GM19463 (cell line): ENCODE measurements around the gene MIGA2.
A peak's percentile ranks its signal among the peaks of the same experiment; 100 is the strongest.

Source experiments
- ATAC-seq: cut with Tn5 transposase; IDR thresholded peaks from one replicate; pipeline ENCODE4 v1.9.1; 2021; ENCODE audit warnings: mild to moderate bottlenecking, moderate library complexity; ENCODE audit not compliant: unreplicated experiment

MIGA2 gene

DNA sequence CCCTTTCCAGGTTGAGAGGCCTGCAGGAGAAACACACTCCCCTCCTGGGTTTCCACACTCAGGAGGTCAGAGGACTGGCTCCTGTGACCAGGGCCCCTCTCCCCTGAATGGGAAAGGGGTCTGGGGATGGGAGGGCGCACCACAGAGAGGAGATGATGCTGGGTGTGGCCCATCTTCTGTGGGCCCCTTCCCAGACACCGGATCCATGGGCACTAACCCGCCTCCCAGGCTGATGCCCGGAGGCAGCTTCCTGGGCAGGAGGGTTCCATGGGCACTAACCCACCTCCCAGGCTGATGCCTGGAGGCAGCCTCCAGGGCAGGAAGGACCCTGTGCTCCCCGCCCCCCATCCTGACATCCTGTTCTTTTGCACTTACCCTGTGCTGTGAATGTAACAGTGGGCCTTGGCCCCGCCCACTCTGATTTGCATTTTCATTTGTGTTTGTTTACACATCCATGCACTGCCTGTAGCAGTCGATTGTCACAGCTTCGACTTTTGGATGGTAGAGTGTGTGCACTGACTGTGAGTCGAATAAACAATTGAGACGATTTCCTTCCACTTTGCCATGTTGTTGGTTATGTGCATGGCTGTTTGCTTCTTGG lies 35.2 kb downstream of the MIGA2 start:
- no peak for ATAC-seq

DNA sequence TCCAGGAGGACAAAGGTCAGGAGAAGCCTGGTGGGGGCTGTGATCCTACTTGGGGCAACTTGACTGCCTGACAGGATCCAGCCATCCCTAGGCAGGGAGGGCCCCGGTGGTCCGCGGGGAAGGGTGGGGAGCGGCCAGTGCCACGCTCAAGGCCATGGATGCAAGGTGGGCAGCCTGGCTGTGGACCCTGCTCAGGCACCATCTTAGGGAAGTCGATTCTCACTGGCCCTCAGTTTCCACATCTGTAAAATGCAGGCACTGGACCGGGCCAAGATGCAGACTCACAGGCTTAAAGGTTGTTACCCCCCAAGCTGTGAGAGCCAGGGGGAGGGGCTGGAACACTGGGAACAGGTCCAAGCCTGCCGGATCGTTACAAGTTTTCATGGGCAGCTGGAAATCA lies 35.7 kb downstream of the MIGA2 start:
- no peak for ATAC-seq

DNA sequence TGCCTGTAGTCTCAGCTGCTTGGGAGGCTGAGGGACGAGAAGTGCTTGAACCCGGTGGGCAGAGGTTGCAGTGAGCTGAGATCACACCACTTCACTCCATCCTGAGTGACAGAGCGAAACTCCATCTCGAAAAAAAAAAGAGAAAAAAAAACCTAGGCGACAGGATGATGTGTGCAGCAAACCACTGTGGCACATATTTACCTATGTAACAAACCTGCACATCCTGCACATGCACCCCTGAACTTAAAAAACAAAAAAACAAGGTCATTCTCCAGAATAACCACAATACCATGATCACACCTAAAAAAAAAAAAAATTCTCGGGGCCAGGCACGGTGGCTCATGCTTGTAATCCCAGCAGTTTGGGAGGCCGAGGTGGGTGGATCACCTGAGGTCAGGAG lies 37.0 kb downstream of the MIGA2 start:
- no peak for ATAC-seq

DNA sequence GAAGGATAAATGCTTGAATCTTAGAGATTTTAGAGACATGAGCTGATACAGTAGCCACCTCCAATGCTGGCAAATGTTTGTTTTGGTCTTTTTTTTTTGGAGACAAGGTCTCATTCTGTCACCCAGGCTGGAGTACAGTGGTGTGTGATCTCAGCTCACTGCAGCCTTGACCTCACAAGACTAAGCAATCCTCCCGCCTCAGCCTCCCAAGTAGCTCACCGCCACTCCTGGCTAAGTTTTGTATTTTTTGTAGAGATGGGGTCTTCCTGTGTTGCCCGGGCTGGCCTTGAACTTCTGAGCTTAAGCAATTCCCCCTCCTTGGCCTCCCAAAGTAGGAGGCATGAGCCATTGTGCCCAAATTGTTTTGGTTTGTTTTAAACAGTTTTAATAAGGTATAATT lies 37.7 kb downstream of the MIGA2 start:
- no peak for ATAC-seq

DNA sequence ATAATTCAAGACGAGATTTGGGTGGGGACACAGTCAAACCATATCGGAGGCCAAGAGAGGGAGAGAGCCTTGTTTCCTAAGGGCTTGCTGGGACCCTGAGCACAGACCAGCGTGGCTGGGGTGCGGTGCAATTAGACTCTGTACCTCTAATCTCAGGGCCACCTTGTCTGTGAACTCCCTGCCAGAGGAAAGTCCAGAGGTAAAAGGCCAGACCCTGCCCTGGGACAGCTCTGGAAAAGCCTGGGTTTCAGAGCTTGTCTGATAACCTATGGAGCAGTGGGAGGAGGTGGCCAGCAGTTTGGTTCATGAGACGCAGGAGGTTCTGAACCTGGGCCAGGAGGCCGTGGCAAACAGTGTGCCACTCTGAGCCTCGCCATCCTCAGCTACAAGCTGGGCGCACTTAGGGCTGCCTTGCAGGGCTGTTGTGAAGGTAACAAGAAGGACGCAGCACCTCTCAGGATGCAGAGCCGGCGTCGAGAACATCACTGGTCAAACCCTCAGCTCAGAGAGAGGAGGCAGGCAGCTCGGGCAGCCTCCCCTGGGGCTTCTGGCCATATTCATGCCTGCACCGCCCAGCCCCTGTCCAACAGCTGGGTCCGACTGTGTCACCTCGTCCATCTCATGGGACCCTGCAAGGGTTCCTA lies 39.7 kb downstream of the MIGA2 start:
- no peak for ATAC-seq

DNA sequence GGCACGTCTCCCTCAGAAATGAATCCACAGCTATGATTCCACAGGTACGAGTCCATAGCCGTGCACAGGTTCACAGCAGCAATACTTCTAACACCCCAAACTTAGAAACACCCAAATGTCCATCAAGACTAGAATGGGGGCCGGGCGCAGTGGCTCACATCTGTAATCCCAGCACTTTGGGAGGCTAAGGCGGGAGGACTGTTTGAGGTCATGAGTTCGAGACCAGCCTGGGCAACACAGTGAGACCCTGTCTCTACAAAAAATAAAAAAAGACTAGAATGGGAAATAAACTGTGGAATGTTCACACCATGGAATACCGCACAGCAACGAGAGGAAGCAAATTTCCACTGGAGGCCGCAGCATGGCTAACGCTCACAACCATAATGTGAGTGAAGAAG lies 40.2 kb downstream of the MIGA2 start:
- no peak for ATAC-seq

DNA sequence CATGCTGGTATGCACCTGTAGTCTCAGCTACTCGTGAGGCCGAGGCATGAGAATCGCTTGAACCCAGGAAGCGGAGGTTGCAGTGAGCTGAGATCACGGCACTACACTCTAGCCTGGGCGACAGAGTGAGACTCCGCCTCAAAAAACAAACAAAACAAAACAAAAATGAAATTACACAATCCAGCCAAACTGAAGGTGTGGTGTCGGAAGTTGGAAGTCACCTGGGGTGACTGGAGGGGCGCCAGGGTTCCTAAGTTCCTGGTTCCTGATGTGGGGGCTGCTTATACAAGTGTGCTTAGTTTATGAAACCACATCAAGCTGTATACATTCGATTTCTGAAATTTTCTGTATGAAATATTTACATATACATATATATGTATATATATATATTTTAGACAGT lies 40.8 kb downstream of the MIGA2 start:
- ATAC-seq, result no peak

DNA sequence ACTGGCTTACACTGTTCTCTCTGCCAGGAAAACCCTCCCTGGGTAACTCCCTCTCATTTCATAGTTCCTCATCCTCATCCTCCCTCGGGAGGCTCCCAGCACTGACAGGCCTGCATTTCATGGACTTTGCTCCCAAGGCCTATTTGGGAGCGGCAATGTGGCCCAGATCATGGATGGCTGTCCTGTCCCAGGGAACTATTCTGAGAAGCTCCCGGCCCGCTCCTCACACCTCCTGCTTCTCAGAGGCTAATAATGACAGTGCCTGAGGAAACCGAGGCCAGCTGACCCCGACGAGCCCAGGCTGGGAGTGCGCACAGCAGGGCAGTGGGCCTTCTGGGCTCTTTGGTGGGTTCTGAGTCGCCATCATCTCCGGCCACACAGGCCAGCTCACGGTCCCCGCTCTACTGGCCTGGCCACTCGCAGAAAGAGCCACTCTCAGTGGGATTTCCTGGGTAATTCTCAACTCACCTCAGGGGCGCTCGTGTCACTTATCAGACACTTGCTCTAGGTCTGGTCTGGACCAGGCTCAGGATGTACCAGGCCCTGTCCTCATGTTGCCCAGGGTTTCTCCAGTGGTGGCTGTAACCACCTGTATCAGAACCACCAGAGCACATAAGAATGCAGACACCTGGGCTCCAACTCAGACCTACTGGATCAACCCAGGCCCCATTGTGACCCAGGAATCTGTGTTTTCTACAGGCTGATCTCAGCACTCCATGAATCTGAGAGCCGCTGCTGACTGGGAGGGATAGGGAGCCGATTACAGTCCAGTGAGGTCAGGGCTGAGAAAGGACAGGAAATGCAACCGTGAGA lies 42.5 kb downstream of the MIGA2 start:
- ATAC-seq, result no peak

DNA sequence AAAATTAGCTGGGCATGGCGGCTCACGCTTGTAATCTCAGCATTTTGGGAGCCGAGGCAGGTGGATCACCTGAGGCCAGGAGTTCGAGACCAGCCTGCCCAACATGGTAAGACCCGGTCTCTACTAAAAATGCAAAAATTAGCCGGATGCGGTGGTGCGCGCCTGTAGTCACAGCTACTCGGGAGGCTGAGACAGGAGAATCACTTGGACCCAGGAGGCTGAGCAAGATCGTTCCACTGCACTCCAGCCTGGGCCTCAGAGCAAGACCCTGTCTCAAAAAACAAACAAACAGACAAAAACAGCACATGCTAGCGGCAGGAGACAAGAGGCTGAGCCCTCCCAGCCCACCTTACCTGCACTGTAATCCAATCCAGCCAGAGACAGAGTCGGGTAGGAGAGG lies 43.4 kb downstream of the MIGA2 start:
- ATAC-seq, result no peak

DNA sequence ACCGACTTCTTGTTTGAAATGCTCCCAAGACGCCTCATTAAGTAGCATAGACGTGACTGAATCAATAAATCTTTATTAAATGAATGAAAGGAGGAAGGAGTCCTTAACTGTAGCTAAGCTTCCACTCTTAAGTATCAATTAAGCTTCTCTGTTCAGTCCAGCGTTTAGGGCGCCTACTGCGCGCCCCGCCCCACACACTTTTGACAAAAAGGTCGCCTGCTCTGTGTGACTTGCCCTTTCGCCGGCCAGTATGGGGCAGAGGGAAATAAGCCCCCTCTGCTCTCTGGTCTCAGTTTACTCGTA lies 43.8 kb downstream of the MIGA2 start:
- no peak for ATAC-seq

DNA sequence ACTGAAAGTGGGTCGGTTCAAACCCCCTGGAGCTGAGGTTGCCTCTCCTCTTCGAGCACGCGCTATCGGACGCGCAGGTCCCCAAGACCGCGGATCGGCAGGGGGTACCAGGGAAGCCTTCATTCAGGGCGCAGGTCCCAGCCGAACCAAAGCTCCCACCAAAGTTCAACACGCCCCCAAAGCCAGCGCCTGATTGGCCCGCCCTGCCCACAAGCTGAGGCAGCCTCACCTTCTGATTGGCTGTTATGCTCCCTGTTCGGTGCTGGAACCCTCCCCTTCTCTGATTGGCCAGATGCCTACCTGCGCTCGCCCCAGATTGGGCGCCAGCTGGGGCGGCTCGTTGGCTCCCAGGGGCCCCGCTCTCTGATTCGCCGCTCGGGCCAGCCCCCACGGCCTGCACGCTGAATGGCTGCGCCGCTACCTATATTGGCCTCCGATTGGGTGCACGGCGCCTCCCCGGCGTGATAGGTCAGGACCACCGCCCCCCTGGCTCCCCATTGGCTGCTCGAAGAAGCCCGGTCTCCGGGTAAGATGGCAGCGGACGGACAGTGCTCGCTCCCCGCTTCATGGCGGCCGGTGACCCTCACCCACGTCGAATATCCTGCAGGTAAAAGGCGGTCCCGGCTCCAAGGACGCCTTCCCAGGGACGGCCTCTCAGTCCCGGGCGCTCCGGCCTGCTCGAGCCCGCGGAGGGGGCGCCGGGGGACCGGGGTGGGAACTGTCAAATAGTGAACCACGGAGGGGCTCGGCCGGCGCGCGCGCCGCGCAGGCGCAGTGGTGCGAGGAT lies 44.4 kb downstream of the MIGA2 start, which contains the start of gene DOLPP1:
TSS of gene DOLPP1 (plus strand) at position 511 of the 787 bp plus-strand sequence. CDS start at position 532, 21 bp downstream.
- ATAC-seq, result peak; percentile 92

DNA sequence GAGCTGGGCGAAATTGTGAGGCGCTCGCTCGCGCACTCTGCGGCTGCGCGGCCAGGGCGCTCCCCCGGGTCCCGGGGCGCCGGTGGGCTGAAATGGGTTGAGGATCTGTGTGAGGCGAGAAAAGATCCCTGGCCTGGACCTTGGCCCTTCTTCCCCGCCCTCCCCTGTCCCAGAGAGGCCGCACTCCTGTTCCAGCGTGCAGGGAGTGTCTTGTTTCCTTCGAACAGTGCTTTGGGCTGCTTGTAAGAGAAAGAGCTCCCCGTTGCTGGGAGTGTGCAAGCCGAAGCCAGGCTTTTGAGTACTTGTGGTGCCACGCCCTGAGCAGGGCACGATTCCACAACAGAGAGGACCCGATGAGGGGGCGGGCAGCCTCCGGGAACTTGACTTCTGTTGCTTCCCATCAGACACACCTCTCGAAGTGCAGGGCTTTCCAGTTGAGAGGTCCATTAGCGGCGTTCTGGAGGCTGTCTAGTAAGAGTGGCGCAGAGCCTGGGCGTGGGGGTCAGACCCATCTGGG lies 45.0 kb downstream of the MIGA2 start:
- ATAC-seq, result no peak

DNA sequence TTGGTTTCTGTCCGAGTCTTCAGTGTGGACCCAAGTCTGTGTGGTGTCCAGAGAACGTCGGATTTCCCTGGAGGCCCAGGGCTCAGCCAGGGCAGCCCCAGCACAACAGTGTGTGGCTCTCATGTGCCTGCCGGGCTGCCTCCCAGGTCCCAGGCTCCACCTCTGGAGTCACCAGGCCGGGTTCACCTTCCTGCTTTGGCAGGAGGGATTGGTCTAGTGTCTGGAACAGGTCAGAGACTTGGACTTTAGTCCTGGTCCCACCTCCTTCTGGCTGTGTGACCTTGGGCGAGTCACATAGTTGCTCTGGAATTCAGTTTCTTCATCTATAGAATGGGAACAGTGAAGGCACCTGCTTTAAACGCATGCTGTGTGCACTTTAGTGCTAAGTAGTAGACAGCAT lies 47.7 kb downstream of the MIGA2 start:
- no peak for ATAC-seq

DNA sequence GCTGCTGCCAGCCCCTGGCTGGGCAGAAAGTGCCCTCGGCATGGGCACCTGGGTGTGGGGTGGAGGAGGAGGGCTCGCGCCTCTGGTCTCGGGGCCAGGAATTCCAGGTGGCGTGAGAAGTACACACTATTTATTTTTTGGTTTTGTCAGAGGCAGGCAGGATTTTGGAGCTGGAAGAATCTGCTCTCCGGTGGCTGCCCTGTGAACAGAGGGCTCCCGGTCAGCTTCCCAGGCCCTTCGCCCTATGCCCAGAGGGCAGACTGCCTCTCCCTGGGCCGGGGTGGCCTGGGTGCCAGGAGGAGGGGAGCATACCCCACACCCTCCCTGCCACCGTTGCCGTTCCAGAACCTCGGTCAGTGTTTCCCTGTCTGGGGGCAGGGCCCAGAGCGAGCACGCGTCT lies 52.8 kb downstream of the MIGA2 start:
- no peak for ATAC-seq

DNA sequence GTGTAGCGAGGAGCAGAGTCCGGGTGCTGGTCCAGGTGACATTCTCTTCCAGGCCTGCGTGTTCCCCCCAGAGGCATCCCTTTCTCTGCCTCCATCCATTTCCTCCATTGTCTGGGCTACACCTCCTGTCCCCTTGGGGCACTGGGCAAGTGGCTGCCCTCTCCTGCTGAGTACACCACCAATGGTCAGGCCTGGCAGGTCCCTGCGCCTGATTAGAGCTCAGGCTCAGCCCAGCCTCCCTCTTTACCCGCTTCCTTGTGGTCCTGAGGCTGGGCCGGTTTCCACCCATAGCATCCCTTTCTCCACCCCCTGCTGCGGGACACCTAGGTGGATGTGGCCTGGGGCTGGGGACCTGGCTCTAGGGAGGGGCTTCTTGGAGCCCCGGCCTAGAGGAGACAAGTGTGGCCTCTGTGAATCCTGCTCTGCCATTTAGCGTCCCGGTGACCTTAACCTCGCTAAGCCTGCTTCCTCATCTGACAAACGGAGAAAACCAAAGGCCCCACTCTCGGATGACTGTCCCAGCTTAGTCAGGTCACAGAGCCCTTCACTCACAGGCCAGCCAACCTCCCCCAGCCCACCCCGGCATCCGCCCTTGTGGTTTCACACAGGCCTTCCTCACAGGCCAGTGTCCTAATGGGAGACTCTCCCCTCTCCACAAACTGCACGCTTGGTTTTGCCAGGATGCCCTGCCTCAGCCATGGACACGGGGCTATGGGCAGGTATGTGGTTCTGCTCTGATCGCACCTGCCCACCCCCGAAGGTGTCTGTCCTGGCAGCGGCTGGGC lies 57.4 kb downstream of the MIGA2 start:
- ATAC-seq, result no peak

DNA sequence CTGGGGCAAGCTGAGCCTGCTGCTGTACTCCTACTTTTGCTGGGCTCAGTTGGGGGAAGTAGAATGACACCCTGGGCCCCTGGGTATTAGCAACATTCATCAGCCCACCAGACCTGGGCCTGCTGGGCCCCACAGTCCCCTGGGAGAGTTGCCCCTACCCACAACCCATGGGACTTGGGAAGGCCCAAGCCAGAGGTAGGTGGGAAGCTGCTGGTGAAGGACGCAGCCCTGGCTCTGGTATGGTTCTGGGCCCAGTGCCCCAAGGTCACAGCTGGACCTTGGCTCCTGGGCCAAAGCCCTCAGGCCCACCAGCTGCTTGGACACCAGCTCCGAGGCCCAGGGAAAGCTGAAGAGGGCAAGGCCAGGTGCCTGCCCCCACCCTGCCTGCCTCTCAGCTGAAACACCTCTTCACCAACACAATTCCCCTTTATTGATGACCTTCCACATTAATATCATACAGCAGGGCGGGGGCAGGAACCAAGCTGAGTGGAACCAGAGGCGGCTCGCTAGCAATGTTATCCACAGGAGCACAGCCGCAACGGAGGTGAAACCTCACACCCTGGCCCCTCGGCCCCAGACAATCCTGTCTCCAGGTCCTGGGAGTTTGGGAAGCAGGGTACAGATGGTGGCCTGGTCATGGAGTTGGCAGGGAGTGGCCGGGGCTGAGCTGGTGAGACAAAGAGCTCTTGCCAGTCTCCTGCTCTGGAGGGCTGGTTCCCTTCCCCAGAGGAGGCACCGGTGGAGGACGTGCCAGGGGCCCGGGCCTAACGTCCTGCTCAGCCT lies 58.2 kb downstream of the MIGA2 start:
- ATAC-seq, result no peak

DNA sequence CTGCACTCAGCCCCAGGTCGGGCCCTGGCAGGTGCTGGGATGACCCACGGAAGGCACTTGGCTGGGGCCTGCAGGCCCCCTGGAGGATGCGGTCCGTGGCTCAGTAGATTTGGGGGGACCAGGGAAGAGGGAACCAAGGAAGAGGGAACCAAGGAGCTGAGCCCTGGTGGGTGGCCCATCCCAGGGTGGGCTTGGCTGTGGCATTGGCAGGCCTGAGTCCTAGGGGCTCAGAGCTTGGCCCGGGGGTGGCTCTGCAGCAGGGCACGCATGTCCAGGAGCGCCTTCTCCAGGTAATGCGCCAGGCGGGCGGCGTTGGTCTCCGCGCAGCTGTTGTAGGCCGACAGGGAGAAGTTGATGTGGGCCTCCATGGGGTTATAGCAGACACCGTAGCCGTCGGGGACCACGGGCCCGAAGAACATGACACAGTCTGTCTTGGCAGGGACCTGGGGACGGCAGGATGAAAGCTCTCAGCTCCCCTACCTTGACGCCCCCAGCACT lies 58.8 kb downstream of the MIGA2 start:
- no peak for ATAC-seq

DNA sequence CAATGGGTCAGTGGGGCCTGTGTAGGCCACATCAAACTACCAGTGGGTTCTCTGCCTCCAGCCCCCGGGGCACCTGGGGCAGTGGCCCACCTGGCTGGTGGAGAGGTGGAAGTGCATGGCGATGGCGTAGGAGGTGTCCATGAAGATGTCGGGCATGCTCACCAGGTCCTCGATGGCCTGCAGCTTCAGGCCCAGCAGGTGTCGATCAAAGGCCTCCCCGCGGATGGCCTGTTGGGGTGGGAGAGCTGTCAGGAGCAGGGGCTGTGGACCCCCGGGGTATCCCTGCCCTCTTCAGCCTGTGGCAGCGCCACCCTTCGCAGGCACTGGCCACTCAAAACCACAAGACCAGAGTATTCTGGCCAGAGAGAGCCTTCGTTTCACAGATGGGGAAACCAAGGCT lies 59.5 kb downstream of the MIGA2 start:
- no peak for ATAC-seq

DNA sequence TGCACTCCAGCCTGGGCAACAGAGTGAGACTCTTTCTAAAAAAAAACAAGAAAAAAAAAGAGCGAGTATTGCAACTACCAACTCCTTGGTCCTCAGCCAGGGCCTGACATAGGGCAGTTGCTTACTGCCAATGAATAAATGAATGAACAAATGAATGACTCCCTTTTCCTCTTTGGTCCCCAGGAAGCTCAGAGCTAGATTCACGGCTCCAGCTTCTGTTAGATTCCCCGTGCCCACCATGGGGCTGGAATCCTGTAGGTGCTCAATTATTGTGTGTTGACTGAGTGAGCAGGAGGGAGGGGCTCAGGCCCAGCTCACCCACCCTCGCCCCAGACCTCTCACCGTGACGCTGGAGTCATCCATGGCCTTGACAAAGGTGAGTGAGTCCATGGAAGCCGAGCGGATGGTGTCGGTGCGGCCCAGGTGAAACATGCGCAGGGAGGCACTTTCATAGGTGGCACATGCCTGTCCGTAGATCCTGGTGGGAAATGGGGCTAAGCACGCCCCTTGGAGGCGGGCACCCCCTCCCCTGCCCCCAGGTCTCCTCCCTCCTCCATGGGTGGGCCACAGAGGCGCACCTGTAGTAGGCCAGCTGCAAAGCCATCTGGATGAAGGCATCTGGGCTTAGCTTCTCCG lies 61.4 kb downstream of the MIGA2 start:
- ATAC-seq, result no peak
